Measurements from ENCODE around the gene DHDH. TPM values are rescaled to one million over a fixed set of nuclear protein-coding genes. Genes with fewer than 3 reads are reported as not detected.
"Not testable (repeated sequence)": the region's sequence is repeated elsewhere in the genome, so short reads cannot be mapped to it uniquely, and the experiment has no call there.

The DHDH gene
- total RNA-seq, 1 donor from 2014 or later: 1.4 TPM

GRCh38 chr19:48905664-48906063, 27.8 kb upstream of the DHDH start:
- no peak for DNase-seq (ENCODE audit: extremely low spot score, unreplicated experiment)
- no peak overlapping the region for H3K4me3 Mint-ChIP-seq
- H3K36me3 Mint-ChIP-seq: peaks cover 25% of the 10 kb centered on the region
- peaks cover 10% of the 10 kb centered on the region for H3K4me1 Mint-ChIP-seq (ENCODE audit: unreplicated experiment)
- H3K9me3 Mint-ChIP-seq: no peaks in the 10 kb centered on the region
- no peaks in the 10 kb centered on the region for H3K27me3 Mint-ChIP-seq
- H3K27ac Mint-ChIP-seq: no peak overlapping the region
- TF ChIP-seq, protein P1, sequence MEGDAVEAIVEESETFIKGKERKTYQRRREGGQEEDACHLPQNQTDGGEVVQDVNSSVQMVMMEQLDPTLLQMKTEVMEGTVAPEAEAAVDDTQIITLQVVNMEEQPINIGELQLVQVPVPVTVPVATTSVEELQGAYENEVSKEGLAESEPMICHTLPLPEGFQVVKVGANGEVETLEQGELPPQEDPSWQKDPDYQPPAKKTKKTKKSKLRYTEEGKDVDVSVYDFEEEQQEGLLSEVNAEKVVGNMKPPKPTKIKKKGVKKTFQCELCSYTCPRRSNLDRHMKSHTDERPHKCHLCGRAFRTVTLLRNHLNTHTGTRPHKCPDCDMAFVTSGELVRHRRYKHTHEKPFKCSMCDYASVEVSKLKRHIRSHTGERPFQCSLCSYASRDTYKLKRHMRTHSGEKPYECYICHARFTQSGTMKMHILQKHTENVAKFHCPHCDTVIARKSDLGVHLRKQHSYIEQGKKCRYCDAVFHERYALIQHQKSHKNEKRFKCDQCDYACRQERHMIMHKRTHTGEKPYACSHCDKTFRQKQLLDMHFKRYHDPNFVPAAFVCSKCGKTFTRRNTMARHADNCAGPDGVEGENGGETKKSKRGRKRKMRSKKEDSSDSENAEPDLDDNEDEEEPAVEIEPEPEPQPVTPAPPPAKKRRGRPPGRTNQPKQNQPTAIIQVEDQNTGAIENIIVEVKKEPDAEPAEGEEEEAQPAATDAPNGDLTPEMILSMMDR (conservative IDR thresholded peaks at IDR 0.05): no peak

DNA sequence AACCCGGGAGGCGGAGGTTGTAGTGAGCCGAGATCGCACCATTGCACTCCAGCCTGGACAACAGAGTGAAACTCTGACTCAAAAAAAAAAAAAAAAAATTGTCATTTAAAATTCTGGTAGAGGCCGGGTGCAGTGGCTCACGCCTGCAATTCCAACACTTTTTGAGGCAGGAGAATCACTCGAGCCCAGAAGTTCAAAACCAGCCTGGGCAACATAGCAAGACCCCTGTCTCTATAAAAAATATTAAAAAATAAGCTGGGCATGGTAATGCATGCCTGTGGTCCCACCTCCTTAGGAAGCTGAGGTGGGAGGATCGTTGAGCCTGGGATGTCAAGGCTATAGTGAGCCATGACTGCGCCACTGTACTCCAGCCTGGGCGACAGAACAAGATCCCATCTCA, 27.2 kb upstream of the DHDH start:
- peaks cover 24% of the 10 kb centered on the region for H3K36me3 Mint-ChIP-seq
- no peaks in the 10 kb centered on the region for H3K27me3 Mint-ChIP-seq
- no peak overlapping the region for H3K27ac Mint-ChIP-seq
- no peak for DNase-seq (ENCODE audit: extremely low spot score, unreplicated experiment)
- no peak overlapping the region for H3K4me3 Mint-ChIP-seq
- TF ChIP-seq, protein P1 (conservative IDR thresholded peaks at IDR 0.05): no peak
- no peaks in the 10 kb centered on the region for H3K9me3 Mint-ChIP-seq
- H3K4me1 Mint-ChIP-seq (ENCODE audit: unreplicated experiment): peaks cover 4% of the 10 kb centered on the region

DNA sequence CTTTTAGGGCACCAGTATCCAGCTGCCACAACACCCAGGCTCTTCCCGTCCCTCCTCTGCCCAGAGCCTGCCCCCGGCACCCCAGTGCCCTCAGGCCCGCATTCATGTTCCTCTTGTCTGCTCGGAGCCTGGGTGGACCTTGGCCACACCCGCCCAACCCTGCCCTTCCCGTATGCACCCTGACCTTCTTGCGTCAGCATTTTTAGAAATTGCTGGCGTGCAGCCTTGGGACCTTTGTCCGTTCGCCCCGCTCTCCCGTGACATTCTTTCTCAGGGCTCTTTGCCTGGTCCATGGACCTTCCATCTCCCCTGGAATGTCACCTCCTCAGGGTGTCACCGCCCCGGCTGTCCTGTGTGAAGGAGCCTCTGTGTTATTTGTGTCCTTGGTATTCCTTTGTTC, 25.8 kb upstream of the DHDH start:
- no peaks in the 10 kb centered on the region for H3K27me3 Mint-ChIP-seq
- no peak for DNase-seq (ENCODE audit: extremely low spot score, unreplicated experiment)
- H3K36me3 Mint-ChIP-seq: peaks cover 24% of the 10 kb centered on the region
- no peaks in the 10 kb centered on the region for H3K9me3 Mint-ChIP-seq
- TF ChIP-seq, protein P1 (conservative IDR thresholded peaks at IDR 0.05): no peak
- no peak overlapping the region for H3K27ac Mint-ChIP-seq
- H3K4me3 Mint-ChIP-seq: no peak overlapping the region
- H3K4me1 Mint-ChIP-seq (ENCODE audit: unreplicated experiment): peaks cover under 1% of the 10 kb centered on the region

- H3K9me3 Mint-ChIP-seq; H3K4me3 Mint-ChIP-seq; H3K4me1 Mint-ChIP-seq (ENCODE audit: unreplicated experiment); H3K27ac Mint-ChIP-seq; H3K27me3 Mint-ChIP-seq; DNase-seq (ENCODE audit: extremely low spot score, unreplicated experiment): not testable (repeated sequence)
- H3K36me3 Mint-ChIP-seq: peaks cover 32% of the 10 kb centered on the region
Observed at GRCh38 chr19:48909424-48910077, 23.9 kb upstream of the DHDH start.

DNA sequence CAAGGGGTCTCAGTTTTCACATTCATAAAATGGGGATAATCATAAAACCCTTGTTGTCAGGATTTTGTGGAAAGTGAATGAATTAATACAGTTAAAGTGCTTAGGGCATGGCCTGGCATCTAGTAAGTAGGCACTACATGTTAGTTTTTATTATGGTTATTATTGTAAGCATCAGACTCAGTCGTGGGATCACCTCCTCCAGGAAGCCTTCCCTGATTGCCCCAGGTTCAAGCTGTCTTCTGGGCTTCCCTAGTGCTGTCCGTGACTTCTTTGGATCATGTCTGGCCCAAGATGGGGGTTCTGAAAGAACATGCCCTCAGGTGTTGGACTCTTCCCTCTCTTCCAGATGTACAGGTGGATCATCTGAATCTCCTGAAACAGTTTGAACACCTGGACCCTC, 22.7 kb upstream of the DHDH start:
- DNase-seq (ENCODE audit: extremely low spot score, unreplicated experiment): no peak
- Mint-ChIP-seq H3K27me3 (no peaks in the 10 kb centered on the region), H3K9me3 (no peaks in the 10 kb centered on the region), H3K27ac (no peak overlapping the region), H3K4me3 (no peak overlapping the region), H3K36me3 (peaks cover 24% of the 10 kb centered on the region), H3K4me1 (ENCODE audit: unreplicated experiment) (no peaks in the 10 kb centered on the region)
- TF ChIP-seq, protein P1 (conservative IDR thresholded peaks at IDR 0.05): no peak

DNA sequence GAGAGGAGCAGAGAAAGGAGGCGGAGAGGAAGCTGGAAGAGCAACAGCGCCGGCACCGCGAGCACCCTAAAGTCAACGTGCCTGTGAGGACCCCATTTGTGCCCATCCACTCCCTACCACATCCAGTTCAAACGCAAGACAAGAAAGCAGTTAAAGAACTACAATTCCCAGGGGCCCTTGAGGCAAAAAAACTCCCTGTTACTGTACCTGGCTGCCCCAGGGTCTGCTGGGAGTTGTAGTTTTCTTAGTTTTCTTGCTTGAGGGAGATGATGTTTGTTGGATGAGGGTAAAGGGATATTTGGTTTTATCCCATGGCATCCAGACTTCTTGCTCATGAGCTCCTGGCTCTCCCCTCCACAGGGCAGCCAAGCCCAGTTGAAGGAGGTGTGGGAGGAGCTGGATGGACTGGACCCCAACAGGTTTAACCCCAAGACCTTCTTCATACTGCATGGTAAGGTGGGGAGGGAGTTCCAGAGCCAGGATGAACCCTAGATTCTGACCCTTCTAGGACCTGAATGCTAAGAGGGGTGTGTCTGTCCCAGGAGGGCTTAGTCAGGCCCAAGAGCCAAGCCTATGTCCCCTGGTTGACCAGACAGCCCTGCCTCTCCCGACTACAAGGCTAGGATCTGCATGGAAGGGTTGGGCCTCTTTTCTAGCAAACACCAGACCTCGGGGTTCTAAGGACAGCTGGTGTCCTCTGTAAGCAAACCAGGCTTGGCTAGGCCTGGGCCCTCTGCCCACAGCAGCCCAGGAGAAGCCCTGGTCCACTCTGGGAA, 20.2 kb upstream of the DHDH start:
- Mint-ChIP-seq H3K4me3 (no peak overlapping the region), H3K9me3 (no peaks in the 10 kb centered on the region), H3K27ac (no peak overlapping the region), H3K4me1 (ENCODE audit: unreplicated experiment) (no peaks in the 10 kb centered on the region), H3K27me3 (no peaks in the 10 kb centered on the region), H3K36me3 (peaks cover 20% of the 10 kb centered on the region)
- DNase-seq (ENCODE audit: extremely low spot score, unreplicated experiment): no peak
- TF ChIP-seq, protein P1 (conservative IDR thresholded peaks at IDR 0.05): no peak
